HG03439 (cell line): ENCODE results near the gene CCDC57.

Experiments used
- ATAC-seq: cut with Tn5 transposase; IDR thresholded peaks from one replicate; pipeline ENCODE4 v1.9.1; 2021; ENCODE audit warnings: mild to moderate bottlenecking, moderate library complexity; ENCODE audit not compliant: unreplicated experiment

The CCDC57 gene

GRCh38 chr17:82085931-82086764 lies 126.5 kb downstream of the CCDC57 start:
- ATAC-seq: no peak

GRCh38 chr17:82085031-82085861 lies 127.4 kb downstream of the CCDC57 start:
- no peak for ATAC-seq

- no peak for ATAC-seq
Measured at GRCh38 chr17:82084373-82085030, 128.1 kb downstream of the CCDC57 start.

- no peak for ATAC-seq
Measured at GRCh38 chr17:82083533-82084359, 128.9 kb downstream of the CCDC57 start.

- no peak for ATAC-seq
Measured at GRCh38 chr17:82083009-82083408, 129.6 kb downstream of the CCDC57 start.

GRCh38 chr17:82082456-82082855 lies 130.2 kb downstream of the CCDC57 start:
- no peak for ATAC-seq

- ATAC-seq: no peak
Measured at GRCh38 chr17:82081966-82082365, 130.7 kb downstream of the CCDC57 start.

- ATAC-seq: no peak
Measured at GRCh38 chr17:82081546-82081945, 131.1 kb downstream of the CCDC57 start.

GRCh38 chr17:82080789-82081464 lies 131.7 kb downstream of the CCDC57 start:
- no peak for ATAC-seq

- no peak for ATAC-seq
Measured at GRCh38 chr17:82080048-82080788, 132.4 kb downstream of the CCDC57 start.

GRCh38 chr17:82079001-82079677 lies 133.5 kb downstream of the CCDC57 start:
- ATAC-seq: no peak

- no peak for ATAC-seq
Measured at GRCh38 chr17:82078433-82078832, 134.2 kb downstream of the CCDC57 start.

GRCh38 chr17:82077617-82078358 lies 134.9 kb downstream of the CCDC57 start:
- no peak for ATAC-seq

GRCh38 chr17:82076785-82077591 lies 135.7 kb downstream of the CCDC57 start:
- ATAC-seq: no peak

GRCh38 chr17:82076018-82076784 lies 136.4 kb downstream of the CCDC57 start:
- no peak for ATAC-seq

- no peak for ATAC-seq
Measured at GRCh38 chr17:82073446-82073845, 139.2 kb downstream of the CCDC57 start.
